Breast epithelium (tissue), 4 donors: ENCODE results near the gene SNX33. TPM values are rescaled to one million over a fixed set of nuclear protein-coding genes. Genes with fewer than 3 reads are reported as not detected.
"Not testable (repeated sequence)": the region's sequence is repeated elsewhere in the genome, so short reads cannot be mapped to it uniquely, and the experiment has no call there.

Source experiments
- DNase-seq, 2 donors: peaks; one replicate each; pipeline ENCODE4 v3.0.0-alpha.2; 2019; ENCODE audit warnings: low spot score in 2 of 2
- H3K27ac ChIP-seq, 2 donors: fragments of 200-600 bp; sonication (generic) in 1 of 2; one replicate each; pipeline ENCODE4 v1.5.1; 2016 to 2019; ENCODE audit warnings: mild to moderate bottlenecking in 1 of 2
- H3K27me3 ChIP-seq, 2 donors: fragments of 200-600 bp; sonication (generic) in 1 of 2; one replicate each; pipeline versions ENCODE4 v1.5.1 to v1.6.0; 2017 to 2019; ENCODE audit warnings: control low read depth in 1 of 2, mild to moderate bottlenecking in 1 of 2
- H3K36me3 ChIP-seq: fragments of 200-600 bp; one replicate; pipeline ENCODE4 v1.5.1; 2019
- H3K4me1 ChIP-seq, 2 donors: fragments of 200-600 bp; sonication (generic); one replicate each; pipeline ENCODE4 v1.5.1; 2016 to 2019; ENCODE audit warnings: control low read depth in 1 of 2
- H3K4me3 ChIP-seq, 3 donors: fragments of 200-600 bp; sonication (generic); 1 replicate in 2 of 3; 2 replicates in 1 of 3; pipeline ENCODE4 v1.5.1; 2016 to 2019; ENCODE audit warnings: mild to moderate bottlenecking in 3 of 3, moderate library complexity in 2 of 3
- H3K9me3 ChIP-seq, 2 donors: fragments of 200-600 bp; sonication (generic) in 1 of 2; one replicate each; pipeline ENCODE4 v1.5.1; 2016 to 2019; ENCODE audit warnings: control low read depth in 1 of 2
- CTCF ChIP-seq, 3 donors: fragments of 450-650 bp; IDR thresholded peaks; one replicate each; pipeline ENCODE4 v1.5.1; 2016 to 2017; ENCODE audit warnings: antibody characterized with exemption in 3 of 3, mild to moderate bottlenecking in 3 of 3, moderate library complexity in 3 of 3
- POLR2A ChIP-seq: fragments of 450-650 bp; IDR thresholded peaks from one replicate; pipeline ENCODE4 v1.6.1; 2016; ENCODE audit warnings: antibody characterized with exemption, mild to moderate bottlenecking, moderate library complexity
- POLR2AphosphoS5 ChIP-seq, 3 donors: sonication (generic); formaldehyde crosslinking; IDR thresholded peaks; one replicate each; pipeline ENCODE4 v1.6.1; 2017; ENCODE audit warnings: antibody characterized with exemption in 3 of 3
- intact Hi-C: fragments of 100-400 bp; cut with DNase I; formaldehyde crosslinking; loops from one replicate; pipeline ENCODE4 v1.15.1; 2023; ENCODE audit warnings: low total_unique reads
- total RNA-seq, 3 donors: library from RNA; depleted of rRNA; stranded (reverse); fragments of >200 nt; gene quantifications; one replicate each; pipeline ENCODE4 v1.1.0, GENCODE V29; 2016

SNX33 gene
- total RNA-seq, 3 donors from 2014 or later, result 32.8 to 42.7 (median 36.3) TPM

- no peak overlapping the region for H3K4me3 ChIP-seq
- H3K4me1 ChIP-seq, result peaks cover 7 to 22% of the 10 kb centered on the region in 2 donors
- TF ChIP-seq POLR2A (no peak), POLR2AphosphoS5 (IDR thresholded peaks at IDR 0.05) (no peak), CTCF (IDR thresholded peaks at IDR 0.05) (no peak)
- H3K36me3 ChIP-seq, result no peaks in the 10 kb centered on the region
- no peaks in the 10 kb centered on the region for H3K27me3 ChIP-seq
- H3K9me3 ChIP-seq, result no peaks in the 10 kb centered on the region
- intact Hi-C loops, result no loop called here
- DNase-seq, result no peak
- H3K27ac ChIP-seq, result peak overlapping the region in 1 of 2 donors; percentile 38
Observed at GRCh38 chr15:75702436-75702835, 54.7 kb downstream of the SNX33 start.

DNA sequence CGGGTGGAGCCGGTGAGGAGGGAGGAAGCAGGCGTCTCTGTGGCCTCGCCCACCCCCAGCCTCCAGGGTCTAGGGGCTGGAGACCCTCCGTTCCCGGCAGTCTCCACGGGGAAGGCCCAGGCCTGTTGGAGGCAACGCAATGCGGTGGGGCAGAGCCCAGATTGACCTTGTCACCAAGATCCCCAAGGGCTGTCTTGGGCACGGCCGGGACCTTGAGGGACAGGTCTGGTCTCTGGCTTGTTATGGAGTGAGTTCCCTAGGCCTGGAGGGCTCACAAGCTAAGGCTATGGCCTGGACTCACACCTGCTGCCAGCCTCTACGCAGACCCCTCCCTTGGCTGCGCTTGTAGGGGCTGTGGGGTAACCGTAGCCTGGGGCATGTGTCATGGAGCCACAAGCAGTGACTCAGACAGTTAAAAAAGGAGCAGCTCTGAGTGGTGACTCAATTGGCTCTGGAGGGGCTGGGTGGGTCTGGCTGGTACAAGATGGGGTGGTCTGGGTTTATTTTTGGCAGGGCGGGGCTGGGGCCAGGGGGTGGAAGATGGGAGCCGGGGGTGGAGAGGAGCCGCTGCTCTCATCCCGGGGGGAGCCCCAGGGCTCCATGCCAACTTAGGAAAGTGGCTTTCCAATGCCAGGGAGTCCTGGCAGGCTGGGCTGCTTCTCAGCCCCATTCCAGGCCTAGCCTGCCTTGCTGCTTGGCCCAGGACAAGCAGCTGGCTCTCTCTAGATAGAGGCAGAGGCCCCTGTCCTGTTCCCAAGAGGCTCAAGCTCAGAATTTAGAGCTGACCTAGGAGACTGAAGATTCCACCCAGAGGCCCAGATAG lies 55.9 kb downstream of the SNX33 start:
- H3K36me3 ChIP-seq, DNase-seq, H3K4me3 ChIP-seq, intact Hi-C loops, H3K27me3 ChIP-seq, H3K9me3 ChIP-seq: not testable (repeated sequence)
- Histone ChIP-seq H3K4me1 (peaks cover 7 to 22% of the 10 kb centered on the region in 2 donors), H3K27ac (peak overlapping the region in 1 of 2 donors; percentile 48)

- DNase-seq, result no peak
- Histone ChIP-seq H3K4me1 (peaks cover 7 to 22% of the 10 kb centered on the region in 2 donors), H3K27me3 (no peaks in the 10 kb centered on the region), H3K36me3 (no peaks in the 10 kb centered on the region), H3K9me3 (no peaks in the 10 kb centered on the region), H3K27ac (peak overlapping the region; percentile 5 to 48), H3K4me3 (no peak overlapping the region)
- intact Hi-C loops, result no loop called here
- no peak for TF ChIP-seq POLR2AphosphoS5 (IDR thresholded peaks at IDR 0.05)
- TF ChIP-seq CTCF (IDR thresholded peaks at IDR 0.05), result no peak
- TF ChIP-seq POLR2A, result no peak
Observed at GRCh38 chr15:75704263-75704615, 56.5 kb downstream of the SNX33 start.

DNA sequence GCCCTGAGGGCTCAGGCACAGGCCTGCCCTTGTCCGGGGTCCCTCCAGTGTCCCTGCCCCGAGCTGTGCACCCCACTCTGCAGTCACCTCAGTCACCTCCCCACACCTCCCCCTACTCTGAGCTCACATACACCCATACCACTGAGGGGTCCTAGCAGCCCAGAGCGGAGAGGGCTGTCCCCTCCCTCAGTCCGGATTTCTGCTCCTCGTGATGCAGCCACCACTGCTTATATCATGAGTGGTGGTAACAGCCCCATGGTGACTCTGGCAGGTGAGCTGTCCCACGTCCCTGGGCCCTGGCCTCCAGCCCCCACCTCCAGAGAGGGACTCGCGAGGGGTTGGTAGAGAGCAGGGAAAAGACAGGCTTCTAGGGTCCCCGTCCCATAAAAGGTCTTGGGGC lies 56.9 kb downstream of the SNX33 start:
- Histone ChIP-seq H3K36me3 (no peaks in the 10 kb centered on the region), H3K4me1 (peaks cover 7 to 20% of the 10 kb centered on the region in 2 donors), H3K27ac (peak overlapping the region; percentile 5 to 48), H3K27me3 (no peaks in the 10 kb centered on the region), H3K9me3 (no peaks in the 10 kb centered on the region), H3K4me3 (no peak overlapping the region)
- intact Hi-C loops, result no loop called here
- TF ChIP-seq POLR2A (no peak), POLR2AphosphoS5 (IDR thresholded peaks at IDR 0.05) (no peak), CTCF (IDR thresholded peaks at IDR 0.05) (no peak)
- DNase-seq, result no peak

GRCh38 chr15:75705375-75705774 lies 57.7 kb downstream of the SNX33 start:
- H3K9me3 ChIP-seq, intact Hi-C loops, H3K4me3 ChIP-seq, H3K36me3 ChIP-seq, H3K27me3 ChIP-seq, DNase-seq: not testable (repeated sequence)
- peak overlapping the region in 1 of 2 donors; percentile 12 for H3K27ac ChIP-seq
- peaks cover 5 to 15% of the 10 kb centered on the region in 2 donors for H3K4me1 ChIP-seq

DNA sequence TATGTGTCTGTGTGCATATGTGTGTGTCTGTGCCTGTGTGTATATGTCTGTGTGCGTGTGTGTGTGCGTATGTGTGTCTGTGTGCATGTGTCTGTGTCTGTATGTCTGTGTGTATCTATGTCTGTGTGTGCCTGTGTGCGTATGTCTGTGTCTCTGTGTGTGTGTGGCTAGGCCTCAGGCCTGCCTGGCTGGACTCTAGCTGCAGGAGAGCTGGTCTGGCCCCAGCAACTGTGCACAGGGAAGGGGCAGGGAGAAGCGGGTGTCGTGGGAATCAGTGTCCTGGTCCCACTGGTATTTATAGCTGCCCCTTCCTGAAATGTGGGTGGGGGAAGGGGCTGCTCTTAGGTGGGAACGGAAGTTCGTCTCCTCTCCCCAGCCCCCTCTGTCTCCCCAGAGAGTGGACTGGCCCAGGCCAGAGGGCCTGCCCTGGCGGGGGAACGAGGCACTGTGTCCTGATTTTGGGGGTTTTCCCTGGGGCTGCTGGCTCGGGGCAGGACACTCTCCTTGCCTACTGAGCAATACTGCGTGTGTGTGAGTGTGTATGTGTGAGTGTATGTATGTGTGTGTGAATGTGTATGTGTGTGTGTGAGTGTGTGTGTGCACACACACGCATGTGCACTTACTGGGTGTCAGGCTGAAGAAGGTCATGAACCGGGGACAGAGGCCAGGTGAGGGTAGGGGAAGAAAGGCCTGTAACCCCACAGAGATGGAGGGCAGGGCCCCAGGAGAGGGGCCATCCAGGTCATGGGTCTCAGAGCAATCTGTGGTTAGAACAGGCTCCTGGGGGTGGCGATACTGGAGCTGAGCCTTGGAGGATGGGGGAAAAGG lies 58.4 kb downstream of the SNX33 start:
- intact Hi-C loops, result no loop called here
- peaks cover under 1 to 9% of the 10 kb centered on the region in 2 donors for H3K4me1 ChIP-seq

More for the DNA sequence above, 58.4 kb downstream of the SNX33 start:
- Histone ChIP-seq H3K27ac (peak overlapping the region in 1 of 2 donors; percentile 32), H3K9me3 (no peaks in the 10 kb centered on the region), H3K27me3 (no peaks in the 10 kb centered on the region), H3K4me3 (no peak overlapping the region), H3K36me3 (no peaks in the 10 kb centered on the region)
- DNase-seq, result no peak
- TF ChIP-seq POLR2A (no peak), CTCF (IDR thresholded peaks at IDR 0.05) (no peak), POLR2AphosphoS5 (IDR thresholded peaks at IDR 0.05) (no peak)
